ENCODE results near the gene ZFC3H1.

The ZFC3H1 gene

DNA sequence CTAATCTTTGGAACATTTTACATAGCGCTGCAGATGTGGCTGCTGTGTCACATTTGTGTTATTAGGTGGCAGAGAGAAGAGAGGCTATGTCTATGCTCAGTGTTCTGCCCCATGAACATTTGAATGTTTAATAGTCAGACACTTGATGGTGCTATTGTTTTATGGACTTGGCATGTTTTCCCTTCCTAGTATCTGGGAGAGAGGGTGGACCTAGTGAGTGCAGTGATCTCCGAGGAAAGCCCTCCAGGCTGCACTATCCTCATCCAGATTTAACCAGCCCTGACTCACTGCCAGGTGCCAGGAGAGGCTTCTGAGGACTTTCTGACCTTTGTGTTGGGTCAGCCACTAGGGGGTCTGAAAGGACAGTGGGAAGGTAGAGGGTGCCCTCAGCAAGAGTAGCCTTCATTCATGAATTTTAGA, 24.3 kb downstream of the ZFC3H1 start:
- DNase-seq (ENCODE audit: low read depth in 3 of 3) = no peak

DNA sequence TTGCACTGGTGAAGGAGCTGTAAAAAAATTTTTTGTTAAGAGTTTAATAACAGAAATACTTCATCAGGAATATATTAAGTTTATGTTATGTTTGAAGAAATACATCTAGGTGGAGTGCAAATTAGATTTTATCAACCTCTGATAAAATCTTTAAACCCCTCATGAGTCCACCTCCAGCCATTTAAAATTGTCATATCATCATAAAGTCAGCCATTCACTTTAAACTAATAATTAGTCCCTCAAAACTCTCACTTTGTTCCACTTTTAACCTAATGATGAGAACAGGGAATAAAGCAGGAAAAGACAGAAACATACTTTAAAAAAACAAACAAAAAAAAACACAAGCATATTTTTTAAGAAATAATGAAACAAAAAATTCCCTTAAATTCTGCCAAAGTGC, 25.1 kb downstream of the ZFC3H1 start:
- DNase-seq (ENCODE audit: low read depth in 3 of 3) = no peak

DNA sequence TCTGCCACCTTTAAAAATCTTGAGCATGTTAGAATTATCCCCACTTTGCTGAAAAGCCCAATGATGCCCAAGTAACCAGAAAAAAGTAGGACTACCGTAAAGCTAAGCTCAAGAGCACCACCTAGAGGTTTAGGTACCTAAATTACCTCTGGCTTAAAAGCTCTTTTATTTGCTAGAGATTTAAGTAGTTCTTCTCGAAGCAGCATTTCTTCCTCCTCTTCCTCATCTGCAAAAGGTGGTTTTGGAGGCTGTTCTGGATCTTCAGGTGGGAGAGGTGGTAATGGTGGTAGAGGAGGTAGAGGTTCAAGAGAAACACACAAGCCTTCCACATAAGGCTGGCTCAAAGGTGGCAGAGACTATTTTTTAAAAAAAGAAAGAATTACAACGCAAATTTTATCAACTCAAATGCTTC, 26.9 kb downstream of the ZFC3H1 start:
- DNase-seq (ENCODE audit: low read depth in 3 of 3) = no peak

DNA sequence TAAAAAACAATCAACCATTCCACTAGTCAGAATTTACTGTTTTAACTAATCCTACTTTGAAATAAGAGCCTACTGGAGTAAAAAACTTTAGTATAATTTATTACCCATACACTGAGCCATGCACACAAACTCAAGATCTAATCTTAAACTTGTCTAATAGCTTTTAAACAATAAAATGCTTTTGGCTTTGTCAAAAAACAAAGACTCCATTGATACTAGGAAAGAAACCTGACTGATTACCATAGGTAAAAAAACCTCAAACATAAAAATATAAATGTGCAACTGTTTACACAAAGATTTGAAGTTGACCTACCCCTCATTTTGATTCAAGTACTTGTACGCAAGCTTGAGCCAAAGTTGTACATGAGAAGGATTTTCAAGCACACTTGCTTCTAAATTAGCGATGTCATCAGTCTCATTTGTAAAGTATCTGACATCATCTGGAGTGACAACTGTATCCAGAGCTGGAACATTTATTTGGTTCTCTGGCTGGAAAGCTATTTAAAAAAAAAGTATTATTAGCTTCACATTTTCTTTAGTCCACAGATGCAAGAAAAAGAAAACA, 36.1 kb downstream of the ZFC3H1 start:
- no peak for DNase-seq (ENCODE audit: low read depth in 3 of 3)

DNA sequence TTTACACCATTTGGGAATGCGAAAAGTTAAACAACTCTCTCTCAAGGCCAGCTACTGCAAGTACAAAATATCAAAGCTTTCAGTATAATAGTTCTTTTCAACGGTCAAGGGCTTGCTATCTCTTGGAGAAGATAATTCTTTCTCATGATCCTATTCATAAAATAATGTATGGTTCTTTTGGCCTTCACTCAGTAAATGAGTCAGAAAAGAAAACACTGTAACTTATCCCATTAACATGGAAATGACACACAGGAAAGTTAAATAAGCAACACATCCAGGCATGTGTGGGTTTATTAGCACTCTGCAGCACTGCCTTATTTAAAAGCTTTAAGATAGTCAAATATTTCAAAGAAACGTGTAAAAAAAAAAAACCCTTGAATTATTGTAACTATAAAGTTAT, 36.9 kb downstream of the ZFC3H1 start:
- DNase-seq (ENCODE audit: low read depth in 3 of 3) = no peak

DNA sequence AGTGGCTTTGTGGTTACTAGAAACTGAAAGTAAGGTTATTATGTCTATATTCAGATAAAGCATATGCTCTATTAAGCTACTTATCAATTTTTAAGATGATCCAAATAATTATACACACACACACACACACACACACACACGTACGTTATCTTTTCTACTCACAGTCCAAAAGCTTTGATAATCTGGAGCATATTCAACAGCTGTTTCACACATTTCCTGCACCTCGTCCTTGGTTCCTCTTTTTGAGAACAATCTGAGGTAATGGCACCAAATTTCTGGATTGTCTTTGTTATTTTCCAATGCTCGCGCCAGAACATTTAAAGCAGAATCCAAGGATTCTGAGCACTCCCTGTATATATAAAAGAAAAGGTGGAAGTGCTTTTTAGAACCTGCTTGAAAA, 37.5 kb downstream of the ZFC3H1 start:
- no peak for DNase-seq (ENCODE audit: low read depth in 3 of 3)

DNA sequence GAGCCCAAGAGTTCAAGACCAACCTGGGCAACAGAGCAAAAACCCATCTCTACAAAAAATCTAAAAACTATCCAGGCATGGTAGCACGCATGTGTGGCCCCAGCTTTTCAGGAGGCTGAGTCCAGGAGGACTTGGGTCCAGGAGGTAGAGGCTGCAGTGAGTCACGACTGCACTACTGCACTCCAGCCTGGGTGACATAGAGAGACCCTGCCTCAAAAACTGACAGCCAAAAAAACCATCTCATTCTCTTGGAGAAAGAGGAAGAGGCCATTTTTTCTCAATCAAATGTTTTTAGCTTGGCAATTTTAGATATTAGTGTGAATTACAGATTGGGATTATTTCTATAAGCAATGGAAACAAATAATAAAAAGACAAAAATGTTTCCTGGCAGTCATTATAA, 38.2 kb downstream of the ZFC3H1 start:
- DNase-seq (ENCODE audit: low read depth in 3 of 3) = no peak

DNA sequence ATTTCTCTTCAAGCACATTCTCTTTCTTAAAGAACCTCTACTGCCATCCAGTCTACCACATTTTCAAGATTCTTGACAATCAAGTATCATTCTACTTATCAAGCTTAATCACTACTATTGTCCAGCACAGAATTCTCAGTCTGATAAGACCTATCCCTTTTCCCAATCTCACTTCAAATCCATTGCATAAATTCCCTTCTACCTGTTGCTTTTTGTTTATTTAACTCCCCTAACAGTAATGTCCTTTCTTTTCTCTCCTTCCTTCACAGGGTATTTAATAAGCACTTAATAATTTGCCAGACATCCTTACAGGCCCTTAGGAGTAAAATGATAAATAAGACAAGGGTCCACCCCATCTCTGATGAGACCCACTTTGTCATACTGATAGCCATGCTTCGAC, 41.7 kb downstream of the ZFC3H1 start:
- DNase-seq (ENCODE audit: low read depth in 3 of 3) = no peak

DNA sequence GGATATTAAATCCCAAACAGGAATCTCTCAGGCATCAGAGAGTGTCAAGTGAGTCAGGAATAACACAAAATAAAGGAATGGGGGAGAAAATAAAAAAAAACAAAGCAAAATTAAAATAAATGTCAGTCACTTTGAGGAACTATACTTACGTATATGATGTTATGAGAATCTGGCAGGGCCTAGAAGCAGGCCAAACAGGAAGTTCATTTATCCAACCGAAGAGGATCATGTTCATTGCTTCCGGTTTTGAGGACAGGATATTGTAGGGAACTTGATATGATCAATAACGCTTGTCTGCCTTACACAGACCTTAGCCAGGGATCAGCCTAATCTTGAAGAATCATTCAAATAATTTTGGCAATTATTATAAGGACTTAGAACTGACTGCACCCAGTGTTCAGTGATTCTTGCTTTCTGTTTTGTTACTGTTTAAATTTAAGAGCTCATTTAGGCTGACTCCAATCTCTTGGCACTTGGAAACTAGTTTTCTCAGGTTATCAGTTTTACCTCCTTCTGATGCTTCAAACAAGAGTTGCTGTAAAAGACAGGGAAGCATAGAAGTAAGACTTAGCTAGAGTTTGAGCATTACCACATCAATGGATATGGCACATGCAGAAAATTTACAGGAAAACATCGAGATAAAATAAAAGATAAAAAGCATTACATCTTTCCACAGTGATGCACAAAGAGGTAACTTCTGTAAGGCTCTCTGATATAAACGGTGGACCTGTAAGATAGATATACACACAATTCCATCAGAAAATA, 53.4 kb downstream of the ZFC3H1 start:
- no peak for DNase-seq (ENCODE audit: low read depth in 3 of 3)

DNA sequence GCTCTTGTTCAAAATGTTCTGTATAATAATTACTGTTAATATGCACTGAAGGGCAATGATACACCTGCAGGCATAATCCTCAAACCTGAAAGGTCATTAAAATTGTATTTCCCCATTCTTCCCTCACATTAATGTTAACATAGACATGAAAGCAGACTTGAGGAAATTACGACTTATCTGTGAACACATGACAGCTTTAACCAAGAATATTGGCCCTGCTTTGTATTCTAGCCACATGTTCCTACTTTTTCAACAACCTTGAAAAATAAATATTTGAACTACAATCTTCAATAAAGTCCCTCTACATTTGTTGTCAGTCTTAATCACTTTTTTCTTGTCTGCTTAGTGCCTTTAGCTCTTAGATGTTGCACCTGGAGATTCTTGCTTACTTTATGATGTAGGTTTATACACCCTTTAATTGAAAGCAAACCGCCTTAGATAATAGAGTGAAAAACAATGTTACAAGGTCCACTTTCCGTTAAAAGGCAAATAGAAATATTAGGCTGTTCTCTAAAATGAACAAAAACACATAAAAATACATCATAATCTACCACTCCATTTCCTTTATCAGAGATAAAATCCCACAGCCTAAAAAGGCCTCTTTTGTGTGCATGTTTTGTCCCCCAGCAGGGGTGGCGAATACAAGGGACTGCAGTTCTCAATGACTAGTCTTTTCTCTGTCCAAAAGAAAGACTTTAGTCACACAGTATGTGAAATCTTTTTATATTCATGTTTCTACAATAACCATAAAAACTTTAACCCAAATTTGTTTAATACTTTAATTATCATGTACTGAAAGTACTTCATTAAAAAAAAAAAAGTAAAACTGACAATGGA, 55.9 kb downstream of the ZFC3H1 start:
- no peak for DNase-seq (ENCODE audit: low read depth in 3 of 3)

DNA sequence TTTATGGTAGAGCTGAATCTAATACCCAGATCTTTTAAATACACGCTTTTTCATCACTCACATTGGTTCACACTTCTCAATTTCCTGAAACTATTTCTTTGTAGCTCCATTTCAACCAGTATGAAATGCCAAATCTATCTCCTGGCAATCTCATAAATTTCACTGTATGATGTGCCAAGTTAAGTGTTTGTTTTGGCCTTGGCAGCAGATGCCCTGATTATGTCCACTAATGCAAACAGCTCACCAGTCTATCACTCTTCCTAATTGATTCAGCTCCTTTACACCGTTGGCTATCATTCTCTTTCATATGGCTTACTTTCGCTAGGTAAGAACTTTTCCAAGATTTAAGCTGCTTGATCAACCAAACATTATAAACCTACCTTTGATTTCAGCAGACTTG, 58.6 kb downstream of the ZFC3H1 start:
- no peak for DNase-seq (ENCODE audit: low read depth in 3 of 3)

DNA sequence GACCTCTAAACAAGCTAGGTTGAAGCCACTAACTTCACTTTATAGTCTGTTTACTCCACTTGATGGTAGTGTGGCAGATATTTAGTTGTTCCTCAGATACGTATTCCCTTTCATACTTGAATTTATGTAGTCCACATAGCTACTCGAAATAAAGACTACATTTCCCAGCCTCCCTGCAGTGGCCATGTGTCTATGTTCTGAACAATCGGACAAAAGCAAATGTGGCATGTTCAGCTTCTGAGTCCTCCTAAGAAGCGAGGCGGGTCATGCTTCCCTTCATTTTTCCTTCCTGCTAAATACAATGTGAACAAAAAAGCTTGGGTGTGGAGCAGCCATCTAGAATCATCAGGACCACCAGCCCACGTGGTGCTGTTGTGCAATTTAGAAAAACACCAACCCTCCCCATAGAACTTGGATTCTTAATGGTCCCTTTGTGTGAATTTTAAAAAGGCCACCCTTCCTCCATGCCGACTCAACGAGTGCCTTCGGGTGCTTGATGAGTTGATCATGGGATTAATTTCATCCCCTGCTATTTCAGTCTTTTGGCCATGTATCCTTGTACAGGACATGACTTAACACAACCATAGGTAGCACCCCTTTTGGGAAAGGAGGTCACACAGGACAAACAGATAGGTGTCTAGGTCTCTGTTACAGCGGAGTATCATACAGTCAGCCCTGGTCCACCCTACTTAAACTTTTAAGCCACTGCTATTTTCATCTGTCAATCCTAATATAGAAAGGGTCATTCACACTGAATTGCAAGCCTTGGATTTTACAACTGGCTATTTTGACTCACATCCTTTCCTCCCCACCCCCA, 60.7 kb downstream of the ZFC3H1 start:
- no peak for DNase-seq (ENCODE audit: low read depth in 3 of 3)

DNA sequence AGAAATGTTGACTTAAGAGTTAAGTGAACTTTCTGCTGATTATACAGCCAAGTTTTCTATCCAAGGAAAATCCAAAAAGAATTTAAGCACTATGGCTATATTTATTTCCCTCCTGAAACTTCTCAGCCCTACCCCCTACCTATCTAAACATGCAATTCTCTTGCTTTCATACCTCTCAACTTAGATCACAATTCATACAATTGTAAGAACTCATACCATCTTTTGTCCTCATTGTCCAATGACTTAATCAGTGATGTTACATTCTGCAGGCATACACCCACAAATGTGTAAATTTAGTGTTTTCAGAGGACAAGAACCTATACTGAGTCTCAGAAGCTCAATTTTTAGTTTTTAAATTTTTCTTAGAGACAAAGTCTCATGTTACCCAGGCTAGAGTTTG, 62.1 kb downstream of the ZFC3H1 start:
- DNase-seq (ENCODE audit: low read depth in 3 of 3) = no peak

DNA sequence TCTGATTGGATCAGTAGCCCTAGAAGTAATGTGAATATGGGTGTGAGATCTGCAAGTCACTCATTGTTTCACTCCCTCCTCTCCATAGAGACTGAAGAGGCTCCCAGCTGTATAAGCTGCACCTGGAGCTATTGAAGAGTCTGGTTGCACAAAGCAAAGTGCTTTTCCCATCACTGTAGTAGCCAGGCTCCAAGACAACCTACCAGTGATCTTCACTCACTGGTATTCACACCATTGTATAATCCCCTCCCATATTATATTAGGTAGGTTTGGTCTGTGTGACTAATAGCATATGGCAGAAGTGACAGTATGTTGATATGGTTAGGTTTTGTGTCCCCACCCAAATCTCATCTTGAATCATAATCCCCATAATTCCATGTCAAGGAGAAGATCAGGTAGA, 64.4 kb downstream of the ZFC3H1 start:
- DNase-seq (ENCODE audit: low read depth in 3 of 3) = no peak

DNA sequence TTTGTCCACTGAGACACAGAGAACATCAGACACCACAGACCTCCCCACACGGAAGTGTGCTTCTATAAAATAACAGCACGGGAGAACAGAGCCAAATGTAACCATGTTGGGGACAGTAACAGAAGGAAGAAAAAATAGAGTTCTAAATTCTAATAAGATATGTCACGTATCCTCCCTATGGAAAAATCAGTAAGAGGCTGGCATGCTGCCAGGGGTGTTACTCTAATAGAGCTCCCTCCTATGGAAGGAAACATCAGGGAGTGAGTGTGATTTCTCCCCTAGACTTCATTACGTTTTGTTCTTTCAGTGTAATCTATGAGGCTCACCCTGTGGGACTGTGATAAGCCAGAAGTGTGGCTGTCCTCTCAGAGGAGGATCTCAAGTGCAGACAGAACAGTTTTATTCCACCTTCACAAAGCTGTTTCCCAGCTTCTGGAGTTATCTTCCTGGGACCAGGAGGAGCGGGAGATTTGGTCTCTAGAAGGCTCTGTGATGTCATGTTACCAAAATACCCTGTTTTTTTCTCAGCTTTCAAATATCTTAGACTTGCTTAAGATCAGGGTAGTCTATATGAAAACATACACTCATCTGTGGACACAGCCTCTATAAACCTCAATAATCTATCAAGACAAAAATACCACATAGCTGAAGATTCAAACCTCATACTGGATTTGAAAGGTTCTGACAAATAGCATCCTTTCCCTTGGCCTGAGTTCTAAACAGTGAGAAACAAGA, 69.3 kb downstream of the ZFC3H1 start:
- DNase-seq (ENCODE audit: low read depth in 3 of 3) = no peak

DNA sequence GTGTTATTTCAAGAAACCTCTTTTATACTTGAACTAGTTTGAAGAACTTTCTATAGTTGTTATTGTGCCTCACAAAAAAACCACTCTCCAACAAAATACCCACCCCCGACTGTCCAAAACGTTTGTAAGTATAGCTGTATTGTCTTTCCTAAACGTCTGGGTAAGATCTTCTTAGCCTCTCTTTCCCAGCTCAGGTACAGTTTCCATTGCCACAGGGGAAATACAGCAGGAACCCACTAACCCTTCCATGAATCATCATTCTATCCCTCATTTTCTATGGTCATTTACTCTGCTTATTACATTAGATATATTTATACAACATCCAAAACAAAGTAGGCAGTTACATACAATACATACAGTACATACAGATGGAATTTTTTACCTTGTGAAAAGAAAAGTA, 70.8 kb downstream of the ZFC3H1 start:
- no peak for DNase-seq (ENCODE audit: low read depth in 3 of 3)

DNA sequence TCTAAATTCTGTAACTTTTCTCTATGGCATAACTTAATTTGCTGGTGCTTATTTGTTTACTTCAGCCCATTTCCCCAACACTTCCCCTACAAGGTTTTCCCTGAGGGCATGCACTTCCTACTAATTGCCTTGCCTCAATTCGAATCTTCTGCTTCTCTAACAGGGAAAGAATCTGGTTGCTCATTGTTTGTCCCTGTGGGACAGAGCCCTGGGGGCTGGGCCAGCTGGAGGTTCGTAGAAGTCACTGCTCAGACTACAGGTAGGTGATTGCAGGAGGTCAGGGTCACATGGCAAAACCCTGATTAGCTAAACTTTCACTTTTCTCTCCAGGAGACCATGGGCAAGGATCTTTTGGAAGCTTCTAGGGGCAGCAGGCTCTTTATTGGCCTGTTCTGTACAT, 72.0 kb downstream of the ZFC3H1 start:
- no peak for DNase-seq (ENCODE audit: low read depth in 3 of 3)

DNA sequence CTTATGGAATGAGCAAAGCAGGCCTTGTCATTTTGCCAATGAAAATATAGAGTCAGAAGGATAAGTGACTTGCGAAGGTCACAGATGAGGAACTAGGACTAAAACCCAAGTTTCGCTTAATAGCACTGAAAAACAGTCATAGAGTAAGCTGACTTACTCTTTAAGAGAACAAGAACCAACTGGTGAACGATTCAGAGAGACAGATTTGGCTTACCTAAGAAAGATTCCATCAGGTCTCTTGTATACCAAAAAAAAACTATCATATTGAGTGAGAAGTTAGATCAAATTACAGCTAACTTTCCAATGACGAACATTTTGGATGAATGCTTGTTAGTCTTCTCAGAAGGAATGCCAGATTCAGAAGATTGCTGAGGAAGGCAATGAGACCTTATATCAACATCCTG, 74.2 kb downstream of the ZFC3H1 start:
- no peak for DNase-seq (ENCODE audit: low read depth in 3 of 3)

DNA sequence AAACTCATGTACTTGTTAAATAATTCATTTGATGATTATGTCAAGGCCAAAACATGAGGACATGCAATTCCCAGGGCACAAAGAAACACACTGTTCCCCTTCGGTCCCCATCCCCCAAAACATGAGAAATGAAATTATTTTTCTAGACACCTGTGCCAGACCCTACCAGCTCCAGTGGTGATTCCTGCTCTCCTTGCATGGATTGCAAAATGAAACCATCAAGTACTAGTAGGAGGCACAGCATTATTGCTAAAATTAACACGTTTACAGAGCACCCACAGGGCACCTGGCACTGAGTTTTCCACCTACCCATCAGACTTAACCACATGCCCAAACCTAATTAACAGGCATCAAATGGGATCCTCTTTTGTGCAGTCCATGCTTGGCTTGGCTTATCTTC, 76.6 kb downstream of the ZFC3H1 start:
- DNase-seq (ENCODE audit: low read depth in 3 of 3) = no peak

DNA sequence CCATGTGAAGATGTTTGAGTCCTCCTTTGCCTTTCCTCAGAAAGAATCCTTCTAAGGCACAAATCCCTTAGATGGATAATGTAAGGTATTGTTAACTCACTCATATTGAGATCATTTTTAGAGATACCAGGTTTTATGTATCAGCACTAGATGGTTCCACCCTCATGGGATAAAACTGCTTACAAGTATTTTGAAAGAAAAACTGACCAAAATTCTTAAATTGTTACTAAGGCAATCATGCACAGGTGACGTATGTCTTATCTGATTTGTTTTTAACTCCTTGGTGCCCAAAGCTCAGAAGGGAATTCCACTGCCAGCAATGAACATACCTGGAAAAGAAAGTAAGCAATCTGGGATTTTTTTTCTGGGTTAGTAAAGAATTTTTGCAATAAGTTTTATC, 78.4 kb downstream of the ZFC3H1 start:
- DNase-seq (ENCODE audit: low read depth in 3 of 3) = no peak

DNA sequence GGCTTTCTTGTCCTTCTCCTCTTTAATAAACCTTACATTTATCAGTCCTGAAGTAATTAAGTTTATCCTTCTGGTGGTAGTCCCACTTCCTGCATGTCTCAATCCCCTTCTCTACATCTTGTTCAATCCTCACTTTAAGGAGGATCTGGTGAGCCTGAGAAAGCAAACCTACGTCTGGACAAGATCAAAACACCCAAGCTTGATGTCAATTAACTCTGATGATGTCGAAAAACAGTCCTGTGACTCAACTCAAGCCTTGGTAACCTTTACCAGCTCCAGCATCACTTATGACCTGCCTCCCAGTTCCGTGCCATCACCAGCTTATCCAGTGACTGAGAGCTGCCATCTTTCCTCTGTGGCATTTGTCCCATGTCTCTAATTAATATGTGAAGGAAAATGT, 79.3 kb downstream of the ZFC3H1 start:
- DNase-seq (ENCODE audit: low read depth in 3 of 3) = no peak
